IMR-90 (cell line): ENCODE measurements around the gene SCARF2.

Experiments used
- POLR2A ChIP-seq: IDR thresholded peaks from 2 replicates; pipeline ENCODE4 v1.6.1; 2012; ENCODE audit warnings: mild to moderate bottlenecking, low read depth, low read length
- TF ChIP-seq, protein P1 (sequence below): conservative IDR thresholded peaks from 2 replicates; pipeline ENCODE4 v1.5.1; 2012; ENCODE audit warnings: mild to moderate bottlenecking, low read depth, low read length, improper control_type of control experiment

DNA sequence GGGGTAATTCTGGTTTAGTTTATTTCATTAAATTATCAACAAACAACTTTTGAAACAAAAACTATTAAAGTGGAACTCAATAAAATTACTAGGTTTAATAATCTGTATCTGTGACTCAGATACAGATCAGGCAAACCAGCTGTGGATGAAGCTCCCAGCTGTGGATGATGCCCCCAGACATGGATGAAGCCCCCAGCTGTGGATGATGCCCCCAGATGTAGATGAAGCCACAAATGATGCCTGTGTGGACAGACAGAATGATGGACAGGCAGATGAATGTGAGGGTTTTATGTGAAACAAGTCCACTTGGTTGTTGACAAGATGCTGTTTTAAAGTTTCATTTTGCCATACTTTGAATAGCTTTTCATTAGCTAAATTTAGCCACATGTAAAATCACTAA lies 49.4 kb downstream of the SCARF2 start:
- TF ChIP-seq, protein P1, sequence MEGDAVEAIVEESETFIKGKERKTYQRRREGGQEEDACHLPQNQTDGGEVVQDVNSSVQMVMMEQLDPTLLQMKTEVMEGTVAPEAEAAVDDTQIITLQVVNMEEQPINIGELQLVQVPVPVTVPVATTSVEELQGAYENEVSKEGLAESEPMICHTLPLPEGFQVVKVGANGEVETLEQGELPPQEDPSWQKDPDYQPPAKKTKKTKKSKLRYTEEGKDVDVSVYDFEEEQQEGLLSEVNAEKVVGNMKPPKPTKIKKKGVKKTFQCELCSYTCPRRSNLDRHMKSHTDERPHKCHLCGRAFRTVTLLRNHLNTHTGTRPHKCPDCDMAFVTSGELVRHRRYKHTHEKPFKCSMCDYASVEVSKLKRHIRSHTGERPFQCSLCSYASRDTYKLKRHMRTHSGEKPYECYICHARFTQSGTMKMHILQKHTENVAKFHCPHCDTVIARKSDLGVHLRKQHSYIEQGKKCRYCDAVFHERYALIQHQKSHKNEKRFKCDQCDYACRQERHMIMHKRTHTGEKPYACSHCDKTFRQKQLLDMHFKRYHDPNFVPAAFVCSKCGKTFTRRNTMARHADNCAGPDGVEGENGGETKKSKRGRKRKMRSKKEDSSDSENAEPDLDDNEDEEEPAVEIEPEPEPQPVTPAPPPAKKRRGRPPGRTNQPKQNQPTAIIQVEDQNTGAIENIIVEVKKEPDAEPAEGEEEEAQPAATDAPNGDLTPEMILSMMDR, result no peak
- TF ChIP-seq POLR2A, result no peak
